ENCODE data around the gene CHORDC1.
"Not testable (repeated sequence)": the region's sequence is repeated elsewhere in the genome, so short reads cannot be mapped to it uniquely, and the experiment has no call there.

The CHORDC1 gene

GRCh38 chr11:90171359-90171758, 51.5 kb downstream of the CHORDC1 start:
- Mint-ChIP-seq H3K4me1 (no peaks in the 10 kb centered on the region), H3K9me3 (no peaks in the 10 kb centered on the region), H3K27me3 (ENCODE audit: low read depth, poor library complexity) (no peaks in the 10 kb centered on the region), H3K4me3 (no peak overlapping the region), H3K27ac (no peak overlapping the region), H3K36me3 (ENCODE audit: low read depth) (peaks cover 11% of the 10 kb centered on the region)
- no peak for DNase-seq
- TF ChIP-seq CTCF (IDR thresholded peaks at IDR 0.05): no peak

- Mint-ChIP-seq H3K27me3 (ENCODE audit: low read depth, poor library complexity) (no peaks in the 10 kb centered on the region), H3K9me3 (peaks cover 5% of the 10 kb centered on the region), H3K36me3 (ENCODE audit: low read depth) (peaks cover 32% of the 10 kb centered on the region), H3K4me1 (no peaks in the 10 kb centered on the region), H3K27ac (no peak overlapping the region), H3K4me3 (no peak overlapping the region)
- no peak for DNase-seq
- no peak for TF ChIP-seq CTCF (IDR thresholded peaks at IDR 0.05)
Observed at GRCh38 chr11:90168571-90168970, 54.3 kb downstream of the CHORDC1 start.

- not testable (repeated sequence) for H3K9me3 Mint-ChIP-seq; H3K27ac Mint-ChIP-seq; H3K27me3 Mint-ChIP-seq (ENCODE audit: low read depth, poor library complexity); H3K4me3 Mint-ChIP-seq; DNase-seq; H3K4me1 Mint-ChIP-seq
- H3K36me3 Mint-ChIP-seq (ENCODE audit: low read depth): peaks cover 36% of the 10 kb centered on the region
Observed at GRCh38 chr11:90167704-90168103, 55.1 kb downstream of the CHORDC1 start.

GRCh38 chr11:90166982-90167573, 55.8 kb downstream of the CHORDC1 start:
- H3K27me3 Mint-ChIP-seq (ENCODE audit: low read depth, poor library complexity); H3K9me3 Mint-ChIP-seq; H3K4me3 Mint-ChIP-seq; H3K27ac Mint-ChIP-seq; DNase-seq; H3K4me1 Mint-ChIP-seq: not testable (repeated sequence)
- peaks cover 36% of the 10 kb centered on the region for H3K36me3 Mint-ChIP-seq (ENCODE audit: low read depth)

Data from nephron progenitor cell (in vitro differentiated cells).